IMR-90 (cell line): ENCODE results near the gene NDUFA13.

Experiments
- CEBPB ChIP-seq: IDR thresholded peaks from 2 replicates; pipeline ENCODE4 v1.6.1; 2012; ENCODE audit warnings: low read depth, low read length, improper control_type of control experiment
- FOS ChIP-seq: fragments of 150-350 bp; IDR thresholded peaks from 2 replicates; pipeline ENCODE4 v1.6.1; 2016; ENCODE audit warnings: low read depth, low read length
- POLR2A ChIP-seq: IDR thresholded peaks from 2 replicates; pipeline ENCODE4 v1.6.1; 2012; ENCODE audit warnings: mild to moderate bottlenecking, low read depth, low read length
- RAD21 ChIP-seq: IDR thresholded peaks from 2 replicates; pipeline ENCODE4 v1.6.1; 2012; ENCODE audit warnings: low read length, improper control_type of control experiment
- RCOR1 ChIP-seq: IDR thresholded peaks from 2 replicates; pipeline ENCODE4 v1.6.1; 2012; ENCODE audit warnings: mild to moderate bottlenecking, low read length, improper control_type of control experiment; ENCODE audit not compliant: insufficient replicate concordance
- TF ChIP-seq, protein P1 (sequence below): conservative IDR thresholded peaks from 2 replicates; pipeline ENCODE4 v1.5.1; 2012; ENCODE audit warnings: mild to moderate bottlenecking, low read depth, low read length, improper control_type of control experiment
- TF ChIP-seq, protein P2 (sequence below): fragments of 150-350 bp; IDR thresholded peaks from 2 replicates; pipeline ENCODE4 v1.6.1; 2017; ENCODE audit warnings: mild to moderate bottlenecking, antibody characterized with exemption, low read length, low read depth

DNA sequence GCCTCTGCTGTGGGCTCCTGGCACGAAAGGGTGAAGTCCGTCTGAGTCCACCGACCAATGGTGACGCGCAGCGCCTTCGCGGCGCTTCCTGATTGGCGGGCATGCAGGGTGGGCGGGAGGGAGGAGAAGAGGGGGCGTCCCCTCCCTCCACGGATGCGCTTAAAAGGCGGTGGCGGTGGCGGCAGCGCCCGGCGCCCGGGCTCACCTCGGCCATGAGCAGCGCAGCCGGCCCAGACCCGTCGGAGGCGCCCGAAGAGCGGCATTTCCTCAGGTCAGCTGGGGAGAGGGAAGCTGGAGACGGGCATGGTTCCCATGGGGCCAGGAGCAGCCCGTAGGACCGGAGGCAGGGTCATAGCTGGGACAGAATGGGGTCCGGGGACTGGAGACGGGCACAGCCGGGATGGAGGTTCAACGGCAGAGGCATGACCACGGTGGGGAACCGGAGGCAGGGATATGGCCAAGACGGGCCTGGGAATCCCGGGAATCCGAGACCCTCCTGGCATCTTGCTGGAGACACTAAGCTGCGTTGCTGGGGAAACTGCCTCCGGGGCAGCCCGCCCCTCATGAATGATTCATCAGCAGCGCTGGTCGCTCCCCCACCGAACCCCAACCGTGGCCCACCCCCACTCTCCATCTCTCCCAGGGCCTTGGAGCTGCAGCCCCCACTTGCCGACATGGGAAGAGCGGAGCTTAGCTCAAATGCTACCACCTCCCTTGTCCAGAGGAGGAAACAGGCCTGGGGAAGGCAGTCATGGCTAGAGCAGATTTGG is 12.9 kb downstream of the NDUFA13 start, which contains the start of gene YJEFN3:
- TF ChIP-seq, protein P1, sequence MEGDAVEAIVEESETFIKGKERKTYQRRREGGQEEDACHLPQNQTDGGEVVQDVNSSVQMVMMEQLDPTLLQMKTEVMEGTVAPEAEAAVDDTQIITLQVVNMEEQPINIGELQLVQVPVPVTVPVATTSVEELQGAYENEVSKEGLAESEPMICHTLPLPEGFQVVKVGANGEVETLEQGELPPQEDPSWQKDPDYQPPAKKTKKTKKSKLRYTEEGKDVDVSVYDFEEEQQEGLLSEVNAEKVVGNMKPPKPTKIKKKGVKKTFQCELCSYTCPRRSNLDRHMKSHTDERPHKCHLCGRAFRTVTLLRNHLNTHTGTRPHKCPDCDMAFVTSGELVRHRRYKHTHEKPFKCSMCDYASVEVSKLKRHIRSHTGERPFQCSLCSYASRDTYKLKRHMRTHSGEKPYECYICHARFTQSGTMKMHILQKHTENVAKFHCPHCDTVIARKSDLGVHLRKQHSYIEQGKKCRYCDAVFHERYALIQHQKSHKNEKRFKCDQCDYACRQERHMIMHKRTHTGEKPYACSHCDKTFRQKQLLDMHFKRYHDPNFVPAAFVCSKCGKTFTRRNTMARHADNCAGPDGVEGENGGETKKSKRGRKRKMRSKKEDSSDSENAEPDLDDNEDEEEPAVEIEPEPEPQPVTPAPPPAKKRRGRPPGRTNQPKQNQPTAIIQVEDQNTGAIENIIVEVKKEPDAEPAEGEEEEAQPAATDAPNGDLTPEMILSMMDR: no peak
- no peak for TF ChIP-seq RAD21
- no peak for TF ChIP-seq POLR2A
- TF ChIP-seq, protein P2, sequence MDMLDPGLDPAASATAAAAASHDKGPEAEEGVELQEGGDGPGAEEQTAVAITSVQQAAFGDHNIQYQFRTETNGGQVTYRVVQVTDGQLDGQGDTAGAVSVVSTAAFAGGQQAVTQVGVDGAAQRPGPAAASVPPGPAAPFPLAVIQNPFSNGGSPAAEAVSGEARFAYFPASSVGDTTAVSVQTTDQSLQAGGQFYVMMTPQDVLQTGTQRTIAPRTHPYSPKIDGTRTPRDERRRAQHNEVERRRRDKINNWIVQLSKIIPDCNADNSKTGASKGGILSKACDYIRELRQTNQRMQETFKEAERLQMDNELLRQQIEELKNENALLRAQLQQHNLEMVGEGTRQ: no peak
- no peak for TF ChIP-seq FOS
- TF ChIP-seq CEBPB: no peak
- TF ChIP-seq RCOR1: no peak
